Measurements from ENCODE around the gene TMEM145. TPM values are rescaled to one million over a fixed set of nuclear protein-coding genes. Genes with fewer than 3 reads are reported as not detected.

Gene TMEM145
- total RNA-seq, 1 experiment from 2014 or later, result 0.69 TPM

DNA sequence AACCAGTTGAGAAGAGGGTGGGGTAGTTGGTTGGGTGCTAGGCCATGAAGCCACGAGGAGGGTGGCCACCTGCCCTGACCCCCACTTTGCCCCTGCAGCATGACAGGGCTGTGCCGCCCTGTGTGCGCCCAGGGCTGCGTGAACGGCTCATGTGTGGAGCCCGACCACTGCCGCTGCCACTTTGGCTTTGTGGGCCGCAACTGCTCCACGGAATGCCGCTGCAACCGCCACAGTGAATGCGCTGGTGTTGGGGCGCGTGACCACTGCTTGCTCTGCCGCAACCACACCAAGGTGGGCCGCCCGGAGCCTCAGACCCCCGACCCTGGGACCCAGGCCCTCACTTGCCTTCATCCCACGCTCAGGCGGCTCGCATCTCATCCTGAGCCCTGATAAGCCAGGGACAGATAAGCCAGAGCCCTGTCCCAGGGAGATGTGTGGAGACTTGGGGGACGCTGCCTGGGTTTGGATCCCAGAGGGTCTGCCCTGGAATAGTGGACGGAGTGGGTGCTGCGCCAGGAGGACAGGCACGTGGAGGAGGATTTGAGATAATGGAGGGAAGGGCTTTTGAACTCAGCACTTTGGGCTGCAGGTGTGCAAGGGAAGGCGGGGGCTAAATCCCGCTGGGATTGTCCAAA, 56.4 kb downstream of the TMEM145 start:
- Histone ChIP-seq H3K9me3 (ENCODE audit: low read length) (no peaks in the 10 kb centered on the region), H3K27me3 (ENCODE audit: low read length) (no peaks in the 10 kb centered on the region), H3K4me1 (ENCODE audit: insufficient read depth, low read length) (no peaks in the 10 kb centered on the region), H3K79me2 (ENCODE audit: low read length) (no peaks in the 10 kb centered on the region), H3K9me2 (replicated peaks; ENCODE audit: low read length) (no peaks in the 10 kb centered on the region), H3K4me3 (ENCODE audit: low read length) (no peak overlapping the region), H3K9ac (ENCODE audit: low read length) (no peak overlapping the region), H3K27ac (ENCODE audit: low read length) (no peak overlapping the region), H4K20me1 (ENCODE audit: low read length) (no peaks in the 10 kb centered on the region), H2AFZ (ENCODE audit: low read length) (no peak overlapping the region), H3K36me3 (ENCODE audit: low read depth, low read length) (no peaks in the 10 kb centered on the region), H3K4me2 (ENCODE audit: low read length) (no peak overlapping the region), H3F3A (ENCODE audit: low read length, unreplicated experiment) (no peaks in the 10 kb centered on the region)
- no TSS peak for BruUV-seq (replicated peaks)
- ATAC-seq (no peak), DNase-seq (no peak)
- ChIA-PET POLR2A (ENCODE audit: unreplicated experiment) (no interaction called here), CTCF (no interaction called here)
- intact Hi-C loops (cut with micrococcal nuclease), result no loop called here
- TF ChIP-seq EZH2 (IDR thresholded peaks at IDR 0.05; ENCODE audit: low read length, unreplicated experiment) (no peak), CTCF (conservative IDR thresholded peaks at IDR 0.05; ENCODE audit: low read depth, low read length) (no peak), EZH2phosphoT487 (IDR thresholded peaks at IDR 0.05; ENCODE audit: borderline replicate concordance, low read length) (no peak)

GRCh38 chr19:42370068-42370520, 57.0 kb downstream of the TMEM145 start:
- Histone ChIP-seq H3K27ac (ENCODE audit: low read length) (no peak overlapping the region), H3K27me3 (ENCODE audit: low read length) (no peaks in the 10 kb centered on the region), H3K9me2 (replicated peaks; ENCODE audit: low read length) (no peaks in the 10 kb centered on the region), H3K79me2 (ENCODE audit: low read length) (no peaks in the 10 kb centered on the region), H3K4me3 (ENCODE audit: low read length) (no peak overlapping the region), H3K36me3 (ENCODE audit: low read depth, low read length) (no peaks in the 10 kb centered on the region), H4K20me1 (ENCODE audit: low read length) (no peaks in the 10 kb centered on the region), H2AFZ (ENCODE audit: low read length) (no peak overlapping the region), H3K4me1 (ENCODE audit: insufficient read depth, low read length) (no peaks in the 10 kb centered on the region), H3F3A (ENCODE audit: low read length, unreplicated experiment) (no peaks in the 10 kb centered on the region), H3K9ac (ENCODE audit: low read length) (no peak overlapping the region), H3K9me3 (ENCODE audit: low read length) (no peaks in the 10 kb centered on the region), H3K4me2 (ENCODE audit: low read length) (no peak overlapping the region)
- CTCF ChIA-PET, result no interaction called here
- DNase-seq (no peak), ATAC-seq (no peak)
- intact Hi-C loops (cut with micrococcal nuclease), result no loop called here
- POLR2A ChIA-PET (ENCODE audit: unreplicated experiment), result no interaction called here
- BruUV-seq (replicated peaks), result no TSS peak
- TF ChIP-seq CTCF (conservative IDR thresholded peaks at IDR 0.05; ENCODE audit: low read depth, low read length) (no peak), EZH2phosphoT487 (IDR thresholded peaks at IDR 0.05; ENCODE audit: borderline replicate concordance, low read length) (no peak), EZH2 (IDR thresholded peaks at IDR 0.05; ENCODE audit: low read length, unreplicated experiment) (no peak)

- Histone ChIP-seq H3K9ac (ENCODE audit: low read length) (no peak overlapping the region), H3K9me3 (ENCODE audit: low read length) (no peaks in the 10 kb centered on the region), H3K79me2 (ENCODE audit: low read length) (no peaks in the 10 kb centered on the region), H3K4me1 (ENCODE audit: insufficient read depth, low read length) (no peaks in the 10 kb centered on the region), H2AFZ (ENCODE audit: low read length) (no peak overlapping the region), H4K20me1 (ENCODE audit: low read length) (no peaks in the 10 kb centered on the region), H3K9me2 (replicated peaks; ENCODE audit: low read length) (no peaks in the 10 kb centered on the region), H3K36me3 (ENCODE audit: low read depth, low read length) (no peaks in the 10 kb centered on the region), H3K27me3 (ENCODE audit: low read length) (no peaks in the 10 kb centered on the region), H3K27ac (ENCODE audit: low read length) (no peak overlapping the region), H3K4me2 (ENCODE audit: low read length) (no peak overlapping the region), H3F3A (ENCODE audit: low read length, unreplicated experiment) (no peaks in the 10 kb centered on the region), H3K4me3 (ENCODE audit: low read length) (no peak overlapping the region)
- TF ChIP-seq EZH2phosphoT487 (IDR thresholded peaks at IDR 0.05; ENCODE audit: borderline replicate concordance, low read length) (no peak), CTCF (conservative IDR thresholded peaks at IDR 0.05; ENCODE audit: low read depth, low read length) (no peak), EZH2 (IDR thresholded peaks at IDR 0.05; ENCODE audit: low read length, unreplicated experiment) (no peak)
- ATAC-seq (no peak), DNase-seq (no peak)
- intact Hi-C loops (cut with micrococcal nuclease), result no loop called here
- BruUV-seq (replicated peaks), result no TSS peak
- CTCF ChIA-PET, result no interaction called here
- POLR2A ChIA-PET (ENCODE audit: unreplicated experiment), result no interaction called here
These were observed 57.6 kb downstream of the TMEM145 start for GRCh38 chr19:42370626-42371175.
